ENCODE measurements around the gene ACTR5. TPM values are rescaled to one million over a fixed set of nuclear protein-coding genes. Genes with fewer than 3 reads are reported as not detected.

ACTR5 gene
- total and polyA plus RNA-seq, 2 of the 13 experiments (the other 11 are each of a cell fraction or from before 2014, with no cell fraction given): 19.5 to 20.5 TPM

DNA sequence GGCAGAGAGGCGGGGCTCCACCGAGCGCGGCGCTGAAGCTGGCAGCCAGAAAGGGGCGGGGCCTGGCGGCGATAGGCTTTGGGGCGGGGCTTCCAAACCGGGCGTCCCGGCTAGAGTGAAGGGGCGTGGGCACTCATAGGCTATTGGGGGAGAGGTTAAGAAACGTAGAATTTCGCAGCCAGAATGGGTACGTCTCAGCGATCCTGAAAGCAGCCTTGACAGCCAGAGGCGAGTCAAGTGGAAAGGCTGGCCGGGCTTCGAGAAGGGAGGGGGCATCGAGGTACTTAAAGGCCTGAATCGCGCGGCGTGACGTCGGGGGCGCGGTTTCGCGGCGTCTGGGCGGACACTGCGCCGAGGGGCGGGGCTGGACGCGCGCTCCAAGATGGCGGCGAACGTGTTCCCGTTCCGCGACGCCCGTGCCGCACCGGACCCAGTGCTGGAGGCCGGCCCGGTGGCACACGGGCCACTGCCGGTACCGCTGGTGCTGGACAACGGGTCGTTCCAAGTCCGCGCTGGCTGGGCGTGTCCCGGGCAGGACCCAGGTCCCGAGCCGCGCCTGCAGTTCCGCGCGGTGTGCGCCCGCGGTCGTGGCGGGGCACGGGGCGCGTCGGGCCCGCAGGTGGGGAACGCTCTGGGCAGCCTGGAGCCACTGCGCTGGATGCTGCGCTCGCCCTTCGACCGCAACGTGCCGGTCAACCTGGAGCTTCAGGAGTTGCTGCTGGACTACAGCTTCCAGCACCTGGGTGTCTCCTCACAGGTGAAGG lies at the start of gene ACTR5 (continued):
- TF ChIP-seq, protein P1, sequence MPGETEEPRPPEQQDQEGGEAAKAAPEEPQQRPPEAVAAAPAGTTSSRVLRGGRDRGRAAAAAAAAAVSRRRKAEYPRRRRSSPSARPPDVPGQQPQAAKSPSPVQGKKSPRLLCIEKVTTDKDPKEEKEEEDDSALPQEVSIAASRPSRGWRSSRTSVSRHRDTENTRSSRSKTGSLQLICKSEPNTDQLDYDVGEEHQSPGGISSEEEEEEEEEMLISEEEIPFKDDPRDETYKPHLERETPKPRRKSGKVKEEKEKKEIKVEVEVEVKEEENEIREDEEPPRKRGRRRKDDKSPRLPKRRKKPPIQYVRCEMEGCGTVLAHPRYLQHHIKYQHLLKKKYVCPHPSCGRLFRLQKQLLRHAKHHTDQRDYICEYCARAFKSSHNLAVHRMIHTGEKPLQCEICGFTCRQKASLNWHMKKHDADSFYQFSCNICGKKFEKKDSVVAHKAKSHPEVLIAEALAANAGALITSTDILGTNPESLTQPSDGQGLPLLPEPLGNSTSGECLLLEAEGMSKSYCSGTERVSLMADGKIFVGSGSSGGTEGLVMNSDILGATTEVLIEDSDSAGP (CRISPR knock-in tag; IDR thresholded peaks at IDR 0.05; ENCODE audit: borderline replicate concordance): peak; percentile 97
- TF ChIP-seq PLRG1 (conservative IDR thresholded peaks at IDR 0.05) (no peak), ATF7 (IDR thresholded peaks at IDR 0.05) (no peak), ATF7 (CRISPR knock-in tag; IDR thresholded peaks at IDR 0.05) (peak; percentile 88), ZNF572 (CRISPR knock-in tag; IDR thresholded peaks at IDR 0.05) (0 out of 2 replicates have a peak, but pooled peaks have one; percentile 66), ZNF354B (CRISPR knock-in tag; IDR thresholded peaks at IDR 0.05) (peak; percentile 94; the same call in 1 of the 2 replicates), ZNF564 (CRISPR knock-in tag; IDR thresholded peaks at IDR 0.05) (no peak; the same call in 1 of the 2 replicates), ZNF678 (CRISPR knock-in tag; IDR thresholded peaks at IDR 0.05) (no peak; the same call in 1 of the 2 replicates), TSC22D2 (CRISPR knock-in tag; IDR thresholded peaks at IDR 0.05; ENCODE audit: borderline replicate concordance) (peak; percentile 94; the same call in 1 of the 2 replicates), ZNF746 (CRISPR knock-in tag; IDR thresholded peaks at IDR 0.05) (peak; percentile 50; the same call in 1 of the 2 replicates), ATRX (CRISPR knock-in tag; IDR thresholded peaks at IDR 0.05; ENCODE audit: borderline replicate concordance) (no peak), PAWR (CRISPR knock-in tag; IDR thresholded peaks at IDR 0.05; ENCODE audit: borderline replicate concordance) (peak; percentile 86; the same call in 1 of the 2 replicates), JARID2 (CRISPR knock-in tag; IDR thresholded peaks at IDR 0.05; ENCODE audit: insufficient replicate concordance) (no peak), ZNF30 (CRISPR knock-in tag; IDR thresholded peaks at IDR 0.05) (no peak), KAT2B (IDR thresholded peaks at IDR 0.05; ENCODE audit: borderline replicate concordance, low read depth, low read length) (no peak), ZSCAN31 (CRISPR knock-in tag; IDR thresholded peaks at IDR 0.05; ENCODE audit: low read depth) (peak; percentile 85), EEA1 (CRISPR knock-in tag; IDR thresholded peaks at IDR 0.05; ENCODE audit: borderline replicate concordance) (peak; percentile 99), ZNF790 (CRISPR knock-in tag; IDR thresholded peaks at IDR 0.05; ENCODE audit: borderline replicate concordance) (no peak; the same call in 1 of the 2 replicates), ZMAT3 (CRISPR knock-in tag; conservative IDR thresholded peaks at IDR 0.05) (peak; percentile 91), MIXL1 (CRISPR knock-in tag; IDR thresholded peaks at IDR 0.05) (peak; percentile 67; the same call in 1 of the 2 replicates)
- TF ChIP-seq, protein P2, sequence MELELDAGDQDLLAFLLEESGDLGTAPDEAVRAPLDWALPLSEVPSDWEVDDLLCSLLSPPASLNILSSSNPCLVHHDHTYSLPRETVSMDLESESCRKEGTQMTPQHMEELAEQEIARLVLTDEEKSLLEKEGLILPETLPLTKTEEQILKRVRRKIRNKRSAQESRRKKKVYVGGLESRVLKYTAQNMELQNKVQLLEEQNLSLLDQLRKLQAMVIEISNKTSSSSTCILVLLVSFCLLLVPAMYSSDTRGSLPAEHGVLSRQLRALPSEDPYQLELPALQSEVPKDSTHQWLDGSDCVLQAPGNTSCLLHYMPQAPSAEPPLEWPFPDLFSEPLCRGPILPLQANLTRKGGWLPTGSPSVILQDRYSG (CRISPR knock-in tag; IDR thresholded peaks at IDR 0.05): no peak; the same call in 1 of the 2 replicates
- TF ChIP-seq, protein P3, sequence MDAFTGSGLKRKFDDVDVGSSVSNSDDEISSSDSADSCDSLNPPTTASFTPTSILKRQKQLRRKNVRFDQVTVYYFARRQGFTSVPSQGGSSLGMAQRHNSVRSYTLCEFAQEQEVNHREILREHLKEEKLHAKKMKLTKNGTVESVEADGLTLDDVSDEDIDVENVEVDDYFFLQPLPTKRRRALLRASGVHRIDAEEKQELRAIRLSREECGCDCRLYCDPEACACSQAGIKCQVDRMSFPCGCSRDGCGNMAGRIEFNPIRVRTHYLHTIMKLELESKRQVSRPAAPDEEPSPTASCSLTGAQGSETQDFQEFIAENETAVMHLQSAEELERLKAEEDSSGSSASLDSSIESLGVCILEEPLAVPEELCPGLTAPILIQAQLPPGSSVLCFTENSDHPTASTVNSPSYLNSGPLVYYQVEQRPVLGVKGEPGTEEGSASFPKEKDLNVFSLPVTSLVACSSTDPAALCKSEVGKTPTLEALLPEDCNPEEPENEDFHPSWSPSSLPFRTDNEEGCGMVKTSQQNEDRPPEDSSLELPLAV (CRISPR knock-in tag; conservative IDR thresholded peaks at IDR 0.05; ENCODE audit: low read depth): peak; percentile 15; the same call in 1 of the 2 replicates
- TF ChIP-seq, protein P4, sequence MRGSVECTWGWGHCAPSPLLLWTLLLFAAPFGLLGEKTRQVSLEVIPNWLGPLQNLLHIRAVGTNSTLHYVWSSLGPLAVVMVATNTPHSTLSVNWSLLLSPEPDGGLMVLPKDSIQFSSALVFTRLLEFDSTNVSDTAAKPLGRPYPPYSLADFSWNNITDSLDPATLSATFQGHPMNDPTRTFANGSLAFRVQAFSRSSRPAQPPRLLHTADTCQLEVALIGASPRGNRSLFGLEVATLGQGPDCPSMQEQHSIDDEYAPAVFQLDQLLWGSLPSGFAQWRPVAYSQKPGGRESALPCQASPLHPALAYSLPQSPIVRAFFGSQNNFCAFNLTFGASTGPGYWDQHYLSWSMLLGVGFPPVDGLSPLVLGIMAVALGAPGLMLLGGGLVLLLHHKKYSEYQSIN (CRISPR knock-in tag; IDR thresholded peaks at IDR 0.05; ENCODE audit: borderline replicate concordance): peak; percentile 94; the same call in 1 of the 2 replicates
